ENCODE measurements around the gene MROH2A.
"Not testable (repeated sequence)": the region's sequence is repeated elsewhere in the genome, so short reads cannot be mapped to it uniquely, and the experiment has no call there.

MROH2A gene, protein sequence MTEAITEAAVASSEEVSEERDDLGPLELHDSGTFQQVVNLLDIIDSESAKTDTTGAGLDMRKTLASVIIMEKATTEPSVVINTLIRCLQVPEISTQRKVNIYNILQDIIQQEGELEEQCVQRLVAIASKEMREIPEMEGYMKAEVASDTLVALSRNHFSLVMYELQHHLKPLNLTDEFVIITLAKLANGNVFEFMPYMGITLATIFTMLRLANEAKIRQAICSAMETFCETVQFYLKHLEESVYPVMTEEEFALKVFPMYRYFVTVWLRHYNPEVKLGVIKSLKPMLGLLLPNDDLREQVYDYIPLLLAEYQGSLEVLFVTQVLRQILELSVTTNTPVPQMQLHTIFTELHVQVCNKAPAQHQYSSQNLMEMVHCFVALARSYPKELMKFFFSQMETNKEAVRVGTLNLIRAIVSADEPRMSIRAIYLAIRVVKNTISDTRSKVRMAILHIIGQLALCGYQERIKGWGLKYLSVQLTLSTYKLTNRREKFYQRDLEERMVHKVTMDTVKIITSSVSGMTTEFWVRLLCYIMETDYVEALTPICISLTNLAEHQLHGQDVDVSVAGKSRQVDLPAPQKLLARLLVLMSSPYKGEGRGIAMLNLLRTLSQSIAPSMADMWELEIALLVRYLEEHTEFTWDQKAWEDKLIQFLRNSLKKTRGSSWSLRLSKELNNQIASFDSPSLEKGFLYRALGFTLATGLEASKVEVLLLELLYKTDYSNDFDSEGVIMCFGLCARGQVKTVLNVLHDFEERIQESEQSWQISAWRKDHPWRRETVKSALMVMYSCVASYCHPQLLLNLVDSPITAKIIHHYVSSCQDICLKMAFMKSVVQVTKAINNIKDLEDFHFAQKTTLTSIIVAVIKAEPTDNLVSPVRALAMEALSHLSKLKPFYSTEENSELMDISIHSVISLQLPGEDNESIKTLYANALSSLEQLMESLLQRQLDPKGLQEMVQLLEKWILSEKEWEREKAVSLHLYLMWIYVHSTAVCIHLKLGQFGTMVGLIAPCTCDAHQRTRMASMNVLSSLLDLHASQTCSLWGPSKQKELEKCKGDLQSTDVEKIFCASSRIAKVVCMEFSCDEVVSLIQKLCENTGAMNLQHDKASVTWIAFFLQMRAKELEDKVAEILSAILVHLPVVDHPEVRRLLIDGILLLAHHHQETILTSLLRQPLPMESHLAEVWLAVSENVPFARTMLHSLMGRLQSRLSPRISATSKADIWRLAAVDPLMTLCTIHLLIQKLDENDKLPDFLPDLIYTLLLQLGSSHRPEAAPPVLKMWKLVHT (N-terminal part only)

DNA sequence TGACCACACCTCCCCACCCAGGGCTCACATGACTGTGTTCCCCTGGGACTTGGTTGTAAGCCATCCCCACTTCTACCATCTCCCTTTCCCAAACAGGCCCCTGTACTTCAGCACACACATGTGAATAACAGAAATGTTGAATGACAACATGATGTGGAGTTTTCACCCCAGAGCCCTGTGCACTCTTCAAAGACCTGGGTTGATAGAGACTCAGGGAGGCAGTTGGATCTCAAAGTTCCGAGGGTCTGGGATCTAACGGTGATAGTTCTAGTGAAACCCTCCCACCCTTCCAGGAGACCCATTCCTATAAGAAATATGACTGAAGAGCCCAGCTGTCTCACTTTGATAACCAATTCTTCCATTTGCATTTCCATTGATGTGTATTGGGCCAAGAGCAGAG, at the start of gene MROH2A:
Gene MROH2A (plus strand): TSS at position 301 of the 400 bp plus-strand sequence. CDS start 1,029 bp downstream, outside the sequence.
- in situ Hi-C loops (cut with HindIII; ENCODE audit: low sequenced_read_pairs), result no loop called here

DNA sequence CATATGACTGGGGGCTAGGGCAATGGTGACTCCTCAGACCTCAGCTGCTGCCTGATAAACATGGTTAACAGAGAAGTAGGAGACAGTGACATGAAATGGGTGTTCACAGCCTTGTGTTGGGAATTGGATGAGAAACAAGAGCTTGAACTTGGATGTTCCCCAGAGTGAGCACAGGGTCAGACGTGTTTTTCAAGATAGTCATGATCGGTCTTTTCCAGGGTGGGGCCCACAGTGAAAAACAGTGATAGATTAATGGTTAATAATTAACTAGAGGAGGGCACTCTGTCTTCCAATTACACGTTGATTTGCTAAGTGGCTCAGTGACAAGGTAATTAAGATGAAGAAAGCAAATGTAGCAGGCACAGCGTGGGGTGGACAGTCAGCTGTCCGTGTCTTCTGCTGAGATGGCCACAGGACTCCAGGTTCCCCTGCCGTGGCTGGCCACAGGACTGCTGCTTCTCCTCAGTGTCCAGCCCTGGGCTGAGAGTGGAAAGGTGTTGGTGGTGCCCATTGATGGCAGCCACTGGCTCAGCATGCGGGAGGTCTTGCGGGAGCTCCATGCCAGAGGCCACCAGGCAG, 49.3 kb upstream of the MROH2A start, which contains the start of gene UGT1A3:
Gene UGT1A3 (plus strand): TSS at position 320 of the 579 bp plus-strand sequence. CDS start 85 bp downstream, at position 405.
- in situ Hi-C loops (cut with HindIII; ENCODE audit: low sequenced_read_pairs), result no loop called here

DNA sequence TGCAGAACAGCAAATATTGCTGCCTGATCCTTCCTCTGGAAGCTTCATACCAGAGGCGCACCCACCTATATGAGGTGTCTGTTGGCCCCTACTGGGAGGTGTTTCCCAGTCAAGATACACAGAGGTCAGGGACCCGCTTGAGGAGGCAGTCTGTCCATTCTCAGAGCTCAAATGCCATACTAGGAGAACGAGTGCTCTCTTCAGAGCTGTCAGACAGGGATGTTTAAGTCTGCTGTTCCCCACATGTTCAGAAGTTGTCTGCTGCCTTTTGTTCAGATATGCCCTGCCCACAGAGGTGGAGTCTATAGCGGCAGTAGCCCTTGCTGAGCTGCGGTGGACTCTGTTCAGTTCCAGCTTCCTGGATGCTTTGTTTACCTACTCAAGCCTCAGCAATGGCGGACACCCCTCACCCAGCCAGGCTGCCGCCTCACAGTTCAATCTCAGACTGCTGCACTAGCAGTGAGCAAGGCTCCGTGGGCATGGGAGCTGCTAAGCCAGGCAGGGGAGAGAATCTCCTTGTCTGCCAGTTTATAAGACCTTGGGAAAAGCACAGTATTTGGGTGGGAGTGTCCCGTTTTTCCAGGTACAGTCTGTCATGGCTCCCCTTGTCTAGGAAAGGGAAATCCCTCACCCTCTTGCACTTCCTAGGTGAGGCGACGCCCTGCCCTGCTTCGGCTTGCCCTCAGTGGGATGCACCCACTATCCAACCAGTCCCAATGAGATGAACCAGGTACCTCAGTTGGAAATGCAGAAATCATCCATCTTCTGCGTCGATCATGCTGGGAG, 41.1 kb upstream of the MROH2A start:
- in situ Hi-C loops (cut with HindIII; ENCODE audit: low sequenced_read_pairs), result not testable (repeated sequence)

DNA sequence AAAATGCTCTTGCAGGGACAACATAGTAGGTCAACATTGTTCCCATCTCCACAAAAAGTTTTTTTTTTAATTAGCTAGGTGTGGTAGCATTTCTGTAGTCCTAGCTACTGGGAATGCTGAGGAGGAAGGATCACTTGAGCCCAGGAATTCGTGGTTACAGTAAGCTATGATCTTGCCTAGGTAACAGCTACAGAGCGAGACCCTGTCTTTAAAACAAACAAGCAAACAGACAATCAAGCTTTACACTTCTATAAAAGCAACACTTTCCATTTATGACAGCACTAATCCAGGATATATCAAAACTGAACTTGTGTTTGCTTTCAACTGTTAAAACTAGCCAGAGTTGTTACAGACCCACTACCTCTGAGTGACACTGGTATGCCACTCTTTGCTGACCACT, 37.3 kb upstream of the MROH2A start:
- in situ Hi-C loops (cut with HindIII; ENCODE audit: low sequenced_read_pairs), result no loop called here

DNA sequence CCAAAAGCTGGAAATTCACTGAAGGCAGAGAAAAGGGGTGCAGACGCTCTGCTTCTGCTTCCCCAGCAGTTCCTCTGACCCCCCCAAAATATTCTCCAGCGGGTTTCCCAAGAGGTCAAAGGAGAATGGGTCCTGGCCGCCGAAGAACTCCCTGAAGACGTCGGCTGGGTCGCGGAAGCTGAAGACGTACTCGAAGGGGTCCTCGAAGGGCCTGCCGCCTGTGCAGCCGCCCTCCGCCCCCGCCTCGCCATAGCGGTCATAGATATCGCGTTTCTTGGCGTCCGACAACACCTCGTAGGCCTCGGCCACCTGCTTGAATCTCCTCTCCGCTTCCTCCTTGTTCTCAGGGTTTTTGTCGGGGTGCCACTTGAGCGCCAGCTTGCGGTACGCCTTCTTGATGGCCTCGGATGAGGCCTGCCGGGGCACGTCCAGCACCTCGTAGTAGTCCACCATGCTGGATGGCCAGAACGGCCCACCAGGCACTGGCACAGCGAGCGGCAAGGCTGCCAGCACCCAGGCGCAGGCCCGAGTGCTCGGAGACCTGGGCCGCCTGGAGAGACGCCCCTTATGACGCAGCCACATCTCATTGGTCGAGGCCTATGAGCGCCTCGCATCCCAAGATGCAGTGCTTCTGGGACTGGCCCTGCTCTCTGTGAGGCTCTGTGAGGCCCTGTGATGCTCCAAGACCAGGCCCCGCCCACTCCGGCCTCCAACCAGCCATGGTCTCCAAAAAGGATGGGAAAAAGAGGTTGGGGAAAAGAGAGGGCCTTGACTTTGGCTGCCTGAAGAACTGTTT, 34.5 kb upstream of the MROH2A start:
- in situ Hi-C loops (cut with HindIII; ENCODE audit: low sequenced_read_pairs), result no loop called here

DNA sequence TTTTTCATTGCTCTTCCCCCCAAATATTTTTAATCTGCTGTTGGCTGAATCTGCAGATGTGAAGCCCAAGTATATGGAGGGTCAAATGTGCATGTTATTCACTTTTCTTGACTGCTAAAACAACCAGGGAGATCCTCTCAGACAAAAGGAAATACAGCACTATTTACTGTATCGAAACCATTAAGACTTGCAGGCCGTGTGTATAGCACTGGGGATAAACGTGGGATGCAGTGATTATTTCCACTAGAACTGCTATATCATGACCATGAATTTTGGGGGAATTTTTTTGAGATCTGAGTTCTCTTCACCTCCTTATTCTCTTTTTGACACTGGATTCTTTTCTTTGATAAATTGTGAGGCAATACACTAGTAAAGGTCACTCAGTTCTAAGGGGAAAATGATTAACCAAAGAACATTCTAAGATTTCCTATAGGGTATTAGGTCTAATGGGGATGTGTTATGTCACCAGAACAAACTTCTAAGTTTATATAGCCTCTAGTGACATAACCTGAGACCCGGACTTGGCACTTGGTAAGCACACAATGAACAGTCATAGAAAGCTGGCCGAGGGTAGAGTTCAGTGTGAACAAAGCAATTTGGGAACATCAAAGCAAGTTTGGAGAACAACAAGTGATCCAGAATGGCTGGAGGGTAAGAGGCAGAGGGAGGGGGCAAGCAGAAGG, 32.9 kb upstream of the MROH2A start:
- in situ Hi-C loops (cut with HindIII; ENCODE audit: low sequenced_read_pairs), result no loop called here

DNA sequence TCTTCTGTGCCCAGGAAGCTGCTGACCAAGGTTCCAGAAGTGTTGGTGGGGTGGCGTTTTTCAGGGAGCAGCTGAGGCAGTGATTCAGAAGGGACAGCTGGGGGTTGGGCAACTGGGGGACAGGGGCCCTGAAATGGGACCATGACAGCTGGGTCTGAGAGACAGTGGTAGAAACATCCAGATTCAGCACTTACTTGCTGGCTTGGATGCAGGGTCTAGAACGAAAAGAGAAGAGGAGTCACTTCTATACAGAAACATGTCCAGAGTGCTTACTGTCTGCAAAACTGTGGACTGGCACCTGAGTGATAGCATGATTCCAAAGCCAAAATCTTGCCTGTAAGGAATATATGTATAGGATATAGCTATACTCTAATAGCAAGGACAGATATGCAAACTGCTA, 32.3 kb upstream of the MROH2A start:
- in situ Hi-C loops (cut with HindIII; ENCODE audit: low sequenced_read_pairs), result not testable (repeated sequence)

DNA sequence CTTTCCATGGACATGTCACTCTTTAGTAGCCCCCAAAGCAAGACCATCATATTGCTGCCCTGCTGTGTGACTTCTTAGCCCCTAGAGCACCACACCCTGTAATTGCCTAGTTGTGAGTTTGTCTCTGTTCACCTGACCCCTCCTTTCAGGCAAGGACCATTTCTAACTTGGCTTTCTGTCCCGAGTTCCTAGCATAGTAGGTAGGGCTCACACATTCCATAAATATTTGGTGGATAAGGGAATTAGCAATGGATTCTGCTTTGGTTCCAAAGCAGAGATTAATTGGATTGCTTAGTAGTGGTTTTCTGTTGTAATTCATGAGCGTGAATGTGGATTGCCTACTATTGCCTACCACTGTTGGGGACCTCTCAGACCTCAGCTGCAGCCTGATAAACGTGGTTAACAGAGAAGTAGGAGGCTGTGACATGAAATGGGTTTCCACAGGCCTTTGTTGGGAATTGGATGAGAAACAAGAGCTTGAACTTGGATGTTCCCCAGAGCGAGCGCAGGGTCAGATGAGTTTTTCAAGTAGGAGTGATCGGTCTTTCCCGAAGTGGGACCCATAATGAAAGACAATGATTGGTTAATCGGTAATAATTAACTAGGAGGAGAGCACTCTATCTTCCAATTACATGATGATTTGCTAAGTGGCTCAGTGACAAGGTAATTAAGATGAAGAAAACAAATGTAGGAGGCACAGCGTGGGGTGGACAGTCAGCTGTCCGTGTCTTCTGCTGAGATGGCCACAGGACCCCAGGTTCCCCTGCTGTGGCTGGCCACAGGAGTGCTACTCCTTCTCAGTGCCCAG, 31.5 kb upstream of the MROH2A start:
- in situ Hi-C loops (cut with HindIII; ENCODE audit: low sequenced_read_pairs), result no loop called here

DNA sequence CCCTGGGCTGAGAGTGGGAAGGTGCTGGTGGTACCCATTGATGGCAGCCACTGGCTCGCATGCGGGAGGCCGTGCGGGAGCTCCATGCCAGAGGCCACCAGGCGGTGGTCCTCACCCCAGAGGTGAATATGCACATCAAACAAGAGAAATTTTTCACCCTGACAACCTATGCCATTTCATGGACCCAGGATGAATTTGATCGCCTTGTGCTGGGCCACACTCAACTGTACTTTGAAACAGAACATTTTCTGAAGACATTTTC, 30.9 kb upstream of the MROH2A start:
- in situ Hi-C loops (cut with HindIII; ENCODE audit: low sequenced_read_pairs), result no loop called here

DNA sequence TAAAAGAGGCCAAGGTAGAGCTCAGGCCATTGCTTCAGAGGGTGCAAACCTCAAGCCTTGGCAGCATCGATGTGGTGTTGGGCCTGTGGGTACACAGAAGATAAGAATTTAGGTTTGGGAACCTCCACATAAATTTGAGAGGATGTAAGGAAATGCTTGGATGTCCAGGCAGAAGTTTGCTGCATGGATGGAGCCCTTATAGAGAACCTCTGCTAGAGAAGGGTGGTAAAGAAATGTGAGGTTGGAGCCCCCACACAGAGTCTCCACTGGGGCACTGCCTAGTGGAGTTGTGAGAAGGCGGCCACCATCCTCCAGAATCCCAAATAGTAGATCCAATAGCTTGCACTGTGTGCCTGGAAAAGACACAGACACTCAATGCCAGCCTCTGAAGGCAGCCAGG, 27.4 kb upstream of the MROH2A start:
- in situ Hi-C loops (cut with HindIII; ENCODE audit: low sequenced_read_pairs), result not testable (repeated sequence)

DNA sequence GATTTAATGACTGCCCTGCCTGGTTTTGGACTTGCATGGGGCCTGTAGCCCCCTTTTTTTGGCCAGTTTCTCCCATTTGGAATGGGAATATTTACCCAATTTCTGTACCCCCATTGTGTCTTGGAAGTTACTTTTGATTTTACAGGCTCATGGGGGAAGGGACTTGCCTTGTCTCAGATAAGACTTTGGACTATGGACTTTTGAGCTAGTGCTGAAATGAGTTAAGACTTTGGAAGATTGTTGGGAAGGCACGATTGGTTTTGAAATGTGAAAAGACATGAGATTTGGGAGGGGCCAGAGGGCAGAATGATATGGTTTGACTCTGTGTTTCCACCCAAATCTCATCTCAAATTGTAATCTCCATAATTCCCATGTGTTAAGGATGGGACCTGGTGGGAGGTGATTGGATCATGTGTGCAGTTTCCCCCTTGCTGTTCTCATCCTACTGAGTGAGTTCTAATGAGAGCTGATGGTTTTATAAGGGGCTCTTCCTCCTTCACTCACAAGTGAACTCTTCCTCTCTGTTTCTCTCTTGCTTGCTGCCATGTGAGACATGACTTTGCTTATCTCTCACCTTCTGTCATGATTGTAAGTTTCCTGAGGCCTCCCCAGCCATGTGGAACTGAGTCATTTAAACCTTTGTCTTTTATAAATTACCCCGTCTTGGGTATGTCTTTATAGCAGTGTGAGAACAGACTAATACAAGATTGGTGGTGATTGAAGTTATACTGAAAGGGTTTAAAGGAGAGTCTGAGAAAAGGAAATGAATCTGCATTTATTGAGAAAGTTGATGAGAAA, 26.7 kb upstream of the MROH2A start:
- in situ Hi-C loops (cut with HindIII; ENCODE audit: low sequenced_read_pairs), result not testable (repeated sequence)

DNA sequence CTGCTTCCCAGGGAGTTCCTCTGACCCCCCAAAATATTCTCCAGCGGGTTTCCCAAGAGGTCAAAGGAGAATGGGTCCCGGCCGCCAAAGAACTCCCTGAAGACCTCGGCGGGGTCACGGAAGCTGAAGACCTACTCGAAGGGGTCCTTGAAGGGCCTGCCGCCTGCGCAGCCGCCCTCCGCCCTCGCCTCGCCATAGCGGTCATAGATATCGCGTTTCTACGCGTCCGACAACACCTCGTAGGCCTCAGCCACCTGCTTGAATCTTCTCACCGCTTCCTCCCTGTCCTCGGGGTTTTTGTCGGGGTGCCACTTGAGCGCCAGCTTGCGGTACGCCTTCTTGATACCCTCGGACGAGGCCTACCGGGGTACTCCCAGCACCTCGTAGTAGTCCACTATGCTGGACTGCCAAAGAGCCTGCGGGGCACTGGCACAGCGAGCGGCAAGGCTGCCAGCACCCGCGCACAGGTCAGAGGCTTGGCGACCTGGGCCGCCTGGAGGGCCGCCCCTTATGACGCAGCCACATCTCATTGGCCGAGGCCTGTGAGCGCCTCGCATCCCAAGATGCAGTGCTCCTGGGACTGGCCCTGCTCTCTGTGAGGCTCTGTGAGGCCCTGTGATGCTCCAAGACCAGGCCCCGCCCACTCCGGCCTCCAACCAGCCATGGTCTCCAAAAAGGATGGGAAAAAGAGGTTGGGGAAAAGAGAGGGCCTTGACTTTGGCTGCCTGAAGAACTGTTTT, 23.1 kb upstream of the MROH2A start:
- in situ Hi-C loops (cut with HindIII; ENCODE audit: low sequenced_read_pairs), result no loop called here

DNA sequence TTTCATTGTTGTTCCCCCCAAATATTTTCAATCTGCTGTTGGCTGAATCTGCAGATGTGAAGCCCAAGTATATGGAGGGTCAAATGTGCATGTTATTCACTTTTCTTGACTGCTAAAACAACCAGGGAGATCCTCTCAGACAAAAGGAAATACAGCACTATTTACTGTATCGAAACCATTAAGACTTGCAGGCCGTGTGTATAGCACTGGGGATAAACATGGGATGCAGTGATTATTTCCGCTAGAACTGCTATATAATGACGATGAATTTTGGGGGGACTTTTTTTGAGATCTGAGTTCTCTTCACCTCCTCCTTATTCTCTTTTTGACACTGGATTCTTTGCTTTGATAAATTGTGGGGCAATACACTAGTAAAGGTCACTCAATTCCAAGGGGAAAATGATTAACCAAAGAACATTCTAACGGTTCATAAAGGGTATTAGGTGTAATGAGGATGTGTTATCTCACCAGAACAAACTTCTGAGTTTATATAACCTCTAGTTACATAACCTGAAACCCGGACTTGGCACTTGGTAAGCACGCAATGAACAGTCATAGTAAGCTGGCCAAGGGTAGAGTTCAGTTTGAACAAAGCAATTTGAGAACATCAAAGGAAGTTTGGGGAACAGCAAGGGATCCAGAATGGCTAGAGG, 21.6 kb upstream of the MROH2A start:
- in situ Hi-C loops (cut with HindIII; ENCODE audit: low sequenced_read_pairs), result no loop called here

DNA sequence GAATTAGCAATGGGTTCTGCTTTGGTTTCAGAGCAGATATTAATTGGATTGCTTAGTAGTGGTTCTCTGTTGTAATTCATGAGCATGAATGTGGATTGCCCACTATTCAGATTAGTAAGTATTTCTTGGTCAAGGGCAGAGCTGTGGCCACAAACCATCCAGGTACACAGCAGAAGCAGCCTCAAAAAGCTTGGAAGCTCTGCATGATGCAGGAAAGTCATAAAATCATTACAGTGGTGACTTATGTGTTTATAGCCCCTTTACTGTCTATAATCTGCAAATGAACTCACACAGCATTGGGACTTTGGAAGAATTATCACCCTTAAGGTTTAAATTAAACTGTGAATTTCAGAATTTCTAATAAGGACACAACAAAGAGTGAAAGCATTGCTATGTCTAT, 20.0 kb upstream of the MROH2A start:
- in situ Hi-C loops (cut with HindIII; ENCODE audit: low sequenced_read_pairs), result no loop called here

DNA sequence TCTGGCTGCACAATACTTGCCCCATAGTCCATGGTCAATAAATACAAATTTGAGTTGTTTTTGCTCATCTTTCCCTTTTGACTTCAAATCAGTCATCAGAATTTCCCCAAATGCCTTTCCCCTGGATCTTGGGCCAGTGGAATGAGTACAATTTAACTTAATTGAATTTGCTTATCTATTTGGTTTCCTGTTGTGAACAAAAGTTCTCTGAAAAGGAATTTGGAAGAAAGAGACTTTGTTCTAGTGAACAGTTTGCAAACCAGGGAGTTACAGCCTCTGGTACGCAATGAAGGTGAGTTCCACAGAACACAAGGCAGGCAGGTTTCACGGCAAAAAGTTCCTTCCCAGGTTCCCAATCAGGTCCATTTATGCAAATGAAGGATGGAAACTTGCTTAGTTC, 19.3 kb upstream of the MROH2A start:
- in situ Hi-C loops (cut with HindIII; ENCODE audit: low sequenced_read_pairs), result no loop called here

DNA sequence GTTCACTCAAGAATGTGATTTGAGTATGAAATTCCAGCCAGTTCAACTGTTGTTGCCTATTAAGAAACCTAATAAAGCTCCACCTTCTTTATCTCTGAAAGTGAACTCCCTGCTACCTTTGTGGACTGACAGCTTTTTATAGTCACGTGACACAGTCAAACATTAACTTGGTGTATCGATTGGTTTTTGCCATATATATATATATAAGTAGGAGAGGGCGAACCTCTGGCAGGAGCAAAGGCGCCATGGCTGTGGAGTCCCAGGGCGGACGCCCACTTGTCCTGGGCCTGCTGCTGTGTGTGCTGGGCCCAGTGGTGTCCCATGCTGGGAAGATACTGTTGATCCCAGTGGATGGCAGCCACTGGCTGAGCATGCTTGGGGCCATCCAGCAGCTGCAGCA, 18.1 kb upstream of the MROH2A start, which contains the start of gene UGT1A1:
Gene UGT1A1 (plus strand): TSS at position 228 of the 400 bp plus-strand sequence. CDS start 18 bp downstream, at position 246.
- in situ Hi-C loops (cut with HindIII; ENCODE audit: low sequenced_read_pairs), result no loop called here
